ENCODE results near the gene TTLL11.

DNA sequence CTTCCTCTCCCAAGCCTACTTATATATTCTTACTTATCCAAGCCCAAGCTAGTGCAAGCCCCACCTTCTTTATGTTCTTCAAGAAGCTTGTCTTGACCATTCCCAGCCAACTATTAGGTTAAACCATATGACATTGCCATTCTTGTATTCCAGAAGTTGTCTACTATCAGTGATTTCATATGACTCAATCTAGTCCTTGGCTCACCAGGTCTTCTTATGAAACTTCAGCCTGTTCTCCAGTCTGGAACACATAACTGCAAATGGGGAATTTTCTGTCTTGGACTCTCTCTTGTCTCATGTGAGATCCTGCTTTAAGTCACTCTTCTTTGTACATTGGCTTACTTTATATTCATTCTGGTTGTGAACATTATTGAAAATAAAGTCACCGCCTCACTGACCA is 130.7 kb downstream of the TTLL11 start:
- TF ChIP-seq CTCF (IDR thresholded peaks at IDR 0.05) (no peak), POLR2A (IDR thresholded peaks at IDR 0.05) (no peak)
